ENCODE data around the gene USO1. TPM values are rescaled to one million over a fixed set of nuclear protein-coding genes. Genes with fewer than 3 reads are reported as not detected.

Gene USO1
- total and polyA plus RNA-seq, 2 experiments from 2014 or later, result 113 to 277 TPM

DNA sequence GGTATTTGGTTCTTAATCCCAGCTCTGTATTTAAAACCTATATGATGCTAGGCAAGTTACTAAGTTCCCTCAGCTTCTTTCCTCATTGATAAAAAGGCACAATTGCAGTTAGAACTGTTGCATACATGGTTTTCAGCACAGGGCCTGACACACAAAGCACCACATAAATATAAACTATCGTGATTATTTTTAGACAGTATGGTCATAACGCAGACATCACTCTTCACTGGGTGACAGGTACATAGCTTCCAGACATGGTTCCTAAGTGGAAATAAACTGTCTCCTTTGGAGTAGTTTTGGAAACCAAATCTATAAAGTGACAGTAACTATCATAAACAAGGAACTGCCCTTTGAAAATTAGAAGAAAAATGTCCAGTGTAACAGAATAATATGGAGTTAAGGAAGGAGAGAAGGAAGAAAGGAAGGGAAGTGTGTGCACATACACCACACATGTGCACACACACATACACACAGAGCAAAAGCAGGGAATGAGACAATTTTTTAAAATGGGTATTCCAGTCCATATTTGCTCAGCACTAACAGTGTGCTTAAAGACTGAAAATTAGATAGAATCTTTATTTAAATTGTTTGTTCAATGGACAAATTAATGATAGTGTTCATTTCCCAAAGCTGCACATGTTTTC is 38.7 kb upstream of the USO1 start:
- Histone ChIP-seq H3K27me3 (ENCODE audit: insufficient read depth) (no peaks in the 10 kb centered on the region), H3K4me2 (no peak overlapping the region), H3K36me3 (ENCODE audit: insufficient read depth) (peaks cover 12% of the 10 kb centered on the region), H3K27ac (ENCODE audit: low read depth) (no peak overlapping the region), H3K4me3 (no peak overlapping the region), H4K20me1 (replicated peaks; ENCODE audit: insufficient read depth) (no peaks in the 10 kb centered on the region), H2AFZ (no peak overlapping the region), H3K79me2 (replicated peaks; ENCODE audit: insufficient read depth) (peaks cover 69% of the 10 kb centered on the region), H3K4me1 (ENCODE audit: insufficient read depth) (no peaks in the 10 kb centered on the region), H3F3A (replicated peaks; ENCODE audit: low read depth) (no peaks in the 10 kb centered on the region), H3K9me2 (ENCODE audit: insufficient read depth) (no peaks in the 10 kb centered on the region)
- ATAC-seq (no peak), DNase-seq (ENCODE audit: low spot score) (no peak)
- Mint-ChIP-seq H3K4me3 (no peak overlapping the region), H3K27ac (no peak overlapping the region), H3K36me3 (ENCODE audit: low read depth) (peaks cover 52% of the 10 kb centered on the region), H3K4me1 (peaks cover 3% of the 10 kb centered on the region; the same call in 1 of the 3 replicates), H3K27me3 (ENCODE audit: insufficient read depth, low read depth, poor library complexity) (no peaks in the 10 kb centered on the region), H3K9me3 (peaks cover 5% of the 10 kb centered on the region)
- TF ChIP-seq EZH2phosphoT487 (IDR thresholded peaks at IDR 0.05; ENCODE audit: unreplicated experiment) (no peak), ZNF462 (CRISPR knock-in tag; IDR thresholded peaks at IDR 0.05) (no peak), STAT1 (IDR thresholded peaks at IDR 0.05; ENCODE audit: unreplicated experiment) (no peak), ETS1 (IDR thresholded peaks at IDR 0.05) (no peak), POLR2AphosphoS5 (IDR thresholded peaks at IDR 0.05; ENCODE audit: low read depth) (no peak), JUNB (IDR thresholded peaks at IDR 0.05; ENCODE audit: unreplicated experiment) (no peak), ZNF114 (CRISPR knock-in tag; IDR thresholded peaks at IDR 0.05) (no peak), CTCF (conservative IDR thresholded peaks at IDR 0.05; ENCODE audit: low read depth in 2 of 2) (no peak), EZH2 (IDR thresholded peaks at IDR 0.05; ENCODE audit: low read depth, unreplicated experiment) (no peak), ZNF331 (CRISPR knock-in tag; IDR thresholded peaks at IDR 0.05; ENCODE audit: low read depth) (no peak), NANOG (IDR thresholded peaks at IDR 0.05; ENCODE audit: borderline replicate concordance) (no peak), REST (IDR thresholded peaks at IDR 0.05; ENCODE audit: unreplicated experiment) (no peak), CREB1 (CRISPR knock-in tag; IDR thresholded peaks at IDR 0.05; ENCODE audit: low read depth) (no peak)

Measured in GM23338 (cell line).